SIG-M5 treated with dmso at 0.1 percent for 504 hours (cell line): ENCODE measurements around the gene SORL1.

Experiments
- DNase-seq: peaks from one replicate; lab custom pipeline; 2025; ENCODE audit not compliant: unreplicated experiment; lab: John Stamatoyannopoulos, UW

Gene SORL1

DNA sequence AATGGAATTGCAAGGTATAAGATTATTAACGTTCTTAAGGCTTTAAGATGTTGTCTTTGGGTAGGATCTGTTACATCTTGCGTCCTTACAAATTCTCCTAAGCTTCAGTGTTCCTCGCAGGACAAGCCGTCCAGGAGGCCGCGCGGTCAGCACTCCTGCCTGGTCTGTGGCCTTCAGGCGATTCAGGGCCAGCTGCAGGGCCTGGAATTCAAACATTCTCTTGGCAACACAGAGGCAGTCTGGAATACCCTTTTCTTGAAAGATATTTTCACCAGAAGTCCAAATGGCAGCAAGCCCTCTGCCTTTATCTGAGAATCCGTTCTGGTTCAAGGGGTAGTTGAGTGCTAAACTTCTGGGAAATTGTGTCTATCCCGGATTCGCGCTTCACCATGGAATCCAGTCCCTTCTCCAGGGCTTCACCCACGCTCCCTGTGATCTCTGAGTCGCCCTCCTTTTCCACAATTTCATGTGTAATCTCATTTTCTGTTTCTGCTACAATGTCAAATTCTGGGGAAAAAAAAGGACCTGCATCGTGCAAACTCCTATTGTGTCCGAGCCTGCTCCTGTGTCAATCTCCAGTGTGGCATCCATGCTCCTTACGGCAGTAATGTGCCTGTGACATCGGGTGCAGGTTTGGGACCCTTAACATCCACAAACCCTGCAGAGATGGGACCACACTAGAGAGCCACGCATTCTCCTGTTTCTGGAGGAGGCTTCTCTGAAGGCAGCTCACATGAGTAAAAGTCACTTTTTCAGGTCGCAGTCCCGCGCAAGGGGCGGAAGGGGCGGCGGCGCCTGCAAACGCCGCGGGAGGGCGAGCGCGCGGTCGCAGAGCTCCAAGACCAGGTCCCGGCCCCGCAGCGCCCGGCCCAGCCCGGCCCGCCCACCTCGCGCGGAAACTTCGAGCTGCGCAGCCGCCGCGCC, 25.4 kb upstream of the SORL1 start:
- DNase-seq, result no peak

DNA sequence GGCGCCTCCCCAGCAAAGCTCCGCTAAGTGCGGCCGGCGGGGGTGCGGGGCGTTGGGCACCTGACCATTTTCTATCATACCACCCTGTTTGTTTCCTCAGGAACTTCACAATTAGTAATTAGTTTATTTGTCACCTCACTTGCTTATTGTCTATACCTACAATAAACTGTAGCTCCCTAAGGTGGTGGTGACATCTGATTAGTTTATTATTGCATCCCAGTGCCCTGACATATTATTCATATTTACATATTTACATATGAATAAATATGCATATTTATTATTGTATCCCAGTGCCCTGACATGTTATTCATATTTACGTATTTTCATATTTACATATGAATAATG, 24.7 kb upstream of the SORL1 start:
- DNase-seq, result no peak

DNA sequence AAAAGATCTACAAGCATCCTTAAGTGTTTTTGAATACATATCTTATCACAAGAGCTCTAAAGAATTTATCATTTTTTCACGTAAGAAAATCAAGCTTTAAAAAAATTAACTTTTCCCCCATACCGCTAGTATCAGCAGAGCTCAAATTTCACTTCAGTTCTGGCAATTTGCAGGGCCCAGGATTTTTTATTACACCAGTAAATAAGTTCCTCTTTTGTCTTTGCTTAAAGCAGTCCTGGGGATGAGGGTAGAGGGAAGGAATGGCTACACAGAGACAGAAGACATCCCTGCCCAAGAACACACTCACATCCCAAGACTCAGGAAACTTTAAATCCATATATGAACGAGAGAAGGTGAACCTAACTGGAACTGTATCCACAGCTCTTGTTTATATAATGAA, 22.6 kb upstream of the SORL1 start:
- DNase-seq, result peak; percentile 44

DNA sequence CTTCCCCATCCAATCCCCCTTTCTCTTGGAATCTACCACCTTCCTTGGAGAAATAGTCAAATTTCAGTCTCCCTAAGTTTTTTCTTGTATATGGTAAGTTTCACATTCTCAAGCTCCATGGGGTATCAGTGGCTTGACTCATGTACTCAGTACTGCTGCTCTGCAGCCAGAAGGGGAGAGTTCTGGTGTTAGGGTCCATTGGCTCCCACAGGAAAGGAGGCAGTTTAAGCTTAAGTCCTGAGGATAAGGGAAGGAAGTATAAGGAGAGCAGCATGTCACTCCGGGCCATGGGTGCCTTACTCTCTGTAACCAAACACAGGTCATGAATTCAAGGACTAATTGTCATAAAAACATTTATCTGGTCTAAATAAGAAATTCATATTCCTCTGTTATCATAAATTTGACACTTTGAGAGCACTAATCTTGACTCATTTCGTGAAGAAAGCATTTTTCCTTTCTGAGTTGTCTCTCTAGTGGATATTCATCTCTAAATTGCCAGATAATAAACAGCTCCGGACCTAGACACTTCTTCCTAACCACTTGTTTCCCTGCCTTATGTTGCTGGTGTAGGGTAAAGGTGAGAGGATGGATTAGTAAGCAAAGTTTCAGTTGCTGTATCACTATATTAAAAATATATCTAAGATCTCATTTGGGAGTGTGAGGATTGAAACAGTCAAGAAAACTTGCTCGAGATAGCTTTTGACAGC, 20.1 kb upstream of the SORL1 start:
- no peak for DNase-seq

DNA sequence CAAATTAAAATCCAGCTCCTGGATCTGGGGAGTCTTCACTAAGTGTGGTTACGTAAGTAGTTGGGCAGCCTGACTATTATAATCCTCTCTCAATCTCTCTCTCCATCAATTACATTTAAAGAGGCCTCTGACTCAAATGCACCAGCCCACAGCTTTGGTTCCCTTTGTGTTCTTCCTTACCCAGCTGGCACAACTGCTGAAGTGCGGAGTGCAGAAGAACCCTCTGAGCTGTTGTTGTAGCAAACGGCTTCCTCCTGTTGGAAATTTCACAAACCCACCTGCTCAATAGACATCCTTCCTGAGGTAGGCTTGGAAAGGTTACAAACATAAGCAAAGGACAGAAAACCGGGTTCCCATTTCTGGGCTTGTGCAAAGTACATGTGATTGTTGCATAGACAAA, 17.0 kb upstream of the SORL1 start:
- DNase-seq, result peak; percentile 16

DNA sequence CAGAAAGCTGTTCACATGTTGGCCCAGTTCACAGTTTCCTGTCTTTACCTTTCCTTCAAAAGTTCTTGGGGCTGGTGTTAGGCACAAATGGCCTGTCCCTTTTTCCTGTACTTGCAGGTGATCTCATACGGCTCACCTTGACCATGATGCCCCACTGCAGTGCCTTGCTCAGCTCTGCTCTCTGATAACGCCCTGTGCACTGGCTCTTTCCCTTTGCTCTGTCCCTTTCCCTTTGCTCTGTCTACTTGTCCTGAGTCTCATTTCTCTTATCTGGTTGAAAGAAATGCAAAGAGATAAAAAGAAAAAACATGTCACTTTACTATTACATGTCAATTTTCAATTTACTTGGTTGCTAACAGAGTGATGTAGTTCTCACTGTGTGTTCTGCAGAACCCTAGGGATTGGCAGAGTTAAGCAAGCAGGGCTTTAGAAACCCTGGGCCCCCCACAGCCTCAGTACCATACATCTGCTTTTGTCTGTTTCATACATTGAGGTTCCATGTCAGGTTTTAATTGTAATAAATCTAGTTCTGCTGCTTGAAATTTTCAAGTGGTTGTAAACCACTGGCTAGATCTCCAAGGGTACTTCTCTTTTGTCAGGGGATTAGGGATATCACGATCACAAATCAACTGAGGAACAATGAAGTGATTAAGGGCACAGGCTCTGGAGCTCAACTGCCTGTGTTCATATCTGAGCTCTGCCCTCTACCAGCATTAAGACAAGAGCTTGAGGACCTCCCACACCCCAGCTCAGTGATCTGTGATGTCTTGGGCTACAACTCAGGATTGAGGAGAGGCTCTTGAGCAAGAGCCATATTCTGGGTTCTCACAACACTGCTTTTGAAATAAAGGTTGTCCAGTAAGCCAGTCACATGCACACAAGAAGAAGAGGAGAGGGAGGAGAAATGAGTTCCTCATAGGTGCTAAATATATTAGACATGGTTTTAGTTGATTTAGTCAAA, 16.3 kb upstream of the SORL1 start:
- peak; percentile 84 for DNase-seq

DNA sequence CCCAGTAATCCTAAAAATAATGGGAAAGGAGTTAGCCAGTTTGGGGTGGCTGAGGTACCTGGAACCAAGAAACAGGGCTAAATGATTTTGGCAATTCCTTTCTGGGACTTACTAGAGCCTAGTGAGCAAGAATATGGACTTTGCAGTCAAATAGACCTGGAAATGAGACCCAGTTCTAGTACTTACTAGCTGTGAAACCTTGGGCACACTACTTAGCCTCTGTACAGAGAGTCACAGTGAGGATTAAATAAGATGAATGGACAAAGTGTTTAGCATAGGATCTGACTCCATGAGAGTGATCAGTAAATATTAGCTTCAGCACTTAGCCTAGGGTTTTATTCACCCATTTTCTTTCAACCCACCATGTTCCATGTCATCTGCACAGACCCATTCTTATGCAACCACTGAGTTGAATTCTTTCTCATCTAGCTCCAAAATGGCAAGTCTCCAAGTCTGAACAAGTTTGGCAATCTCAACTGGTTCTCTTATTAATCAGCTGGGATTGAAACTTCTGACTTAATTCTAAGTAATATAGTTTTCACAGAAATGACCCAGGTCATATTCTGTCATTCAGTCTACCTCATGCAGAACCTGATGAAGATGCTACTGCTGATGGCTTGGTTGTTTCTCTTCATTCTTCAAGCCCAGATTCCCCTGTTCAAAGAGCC, 15.0 kb upstream of the SORL1 start:
- peak; percentile 28 for DNase-seq

DNA sequence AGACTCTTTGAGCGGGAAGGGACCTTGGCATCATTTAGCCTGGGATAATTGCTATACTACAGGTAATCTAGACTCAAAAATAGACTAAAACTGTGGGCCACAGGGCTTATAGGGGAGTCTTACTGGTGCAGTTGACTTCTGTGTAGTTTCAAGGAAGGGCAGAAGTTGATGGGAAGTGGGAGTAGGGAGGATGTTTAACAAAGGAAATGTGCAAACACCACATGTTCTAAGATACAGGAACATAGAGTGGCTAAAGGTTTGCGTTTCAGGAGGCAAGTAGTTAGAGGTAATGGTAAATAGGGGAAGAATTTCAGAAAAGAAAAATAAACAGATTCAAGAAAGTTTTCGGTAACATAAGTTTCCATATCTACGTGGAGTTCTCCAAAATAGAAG, 14.4 kb upstream of the SORL1 start:
- DNase-seq, result no peak

DNA sequence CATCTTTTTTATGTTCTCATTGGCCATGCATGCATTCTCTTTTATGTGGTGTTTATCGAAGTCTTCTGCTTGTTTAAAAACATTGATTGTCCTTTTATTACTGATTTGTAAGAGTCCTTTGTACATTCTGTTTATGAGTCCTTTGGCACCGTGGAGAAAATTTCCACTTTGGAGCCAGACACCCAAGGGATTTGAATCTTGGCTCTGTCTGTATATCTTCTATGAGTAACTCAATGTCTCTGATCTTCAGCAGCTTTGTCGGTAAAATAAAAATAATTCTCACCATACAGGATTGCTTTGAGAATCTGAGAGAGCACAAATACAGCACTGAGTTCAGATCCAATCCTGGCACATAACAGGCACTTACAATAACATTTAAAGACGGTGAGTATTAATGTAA, 12.8 kb upstream of the SORL1 start:
- no peak for DNase-seq

DNA sequence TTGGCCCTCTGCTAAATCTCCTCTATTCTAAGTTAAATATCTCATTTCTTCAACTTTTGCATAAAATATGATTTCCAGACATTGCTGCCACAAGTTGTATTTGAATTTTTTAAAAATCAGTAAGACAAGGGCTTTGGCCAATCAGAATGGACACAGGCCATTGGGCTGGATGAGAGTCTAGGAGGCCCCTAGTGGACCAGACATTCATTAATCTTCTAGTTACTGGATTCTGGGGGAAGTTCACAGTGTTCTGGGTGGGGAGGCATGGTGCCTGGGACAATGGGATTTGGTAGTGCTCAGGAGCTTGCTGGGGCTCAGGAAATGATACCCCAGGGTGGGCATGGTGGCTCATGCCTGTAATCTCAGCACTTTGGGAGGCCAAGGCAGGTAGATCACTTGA, 12.4 kb upstream of the SORL1 start:
- DNase-seq, result no peak

DNA sequence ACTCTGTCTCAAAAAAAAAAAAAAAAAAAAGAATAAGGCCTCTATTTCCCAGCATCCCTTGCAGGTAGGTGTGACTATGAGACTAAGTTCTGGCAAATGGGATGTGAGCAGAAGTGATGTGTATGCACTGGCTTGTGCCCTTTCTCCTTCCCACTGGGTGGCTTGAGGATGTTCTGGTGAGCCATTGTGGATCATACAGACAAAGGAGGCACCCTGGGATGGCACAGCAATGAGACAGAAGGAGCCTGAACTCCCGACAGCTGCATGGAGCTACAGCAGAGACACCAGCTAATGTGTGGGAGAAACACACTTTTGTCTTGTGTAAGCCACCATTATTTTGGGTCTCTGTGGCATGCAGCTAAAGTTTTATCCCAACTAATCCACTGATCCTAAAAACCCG, 10.6 kb upstream of the SORL1 start:
- DNase-seq, result no peak

DNA sequence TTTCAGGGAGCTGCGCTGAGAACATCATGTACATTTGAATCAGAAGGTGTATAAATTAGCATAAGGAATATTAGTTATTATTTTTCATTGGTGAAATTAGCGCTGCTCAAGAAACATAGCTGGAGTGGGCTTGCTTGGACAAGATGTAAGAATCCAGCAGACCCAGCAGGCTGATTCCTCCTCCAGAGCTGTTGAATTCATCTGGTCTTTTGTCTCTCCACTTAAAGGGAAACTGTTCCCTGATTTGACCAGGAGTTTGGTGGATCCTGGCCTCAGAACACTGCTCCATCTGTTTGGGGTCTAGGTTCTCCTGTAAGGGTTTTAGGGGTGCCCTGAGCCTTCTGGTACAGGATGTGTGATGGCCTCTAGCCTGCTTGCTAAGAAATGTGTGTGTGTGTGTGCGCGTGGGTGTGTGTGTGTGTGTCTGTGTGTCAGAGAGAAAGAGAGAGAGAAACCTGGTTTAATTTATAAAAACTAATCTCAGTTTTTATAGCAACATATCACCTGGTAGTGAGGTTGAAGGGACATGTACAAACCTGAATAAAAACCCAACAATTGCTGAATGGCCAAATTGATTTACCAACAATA, 8.3 kb upstream of the SORL1 start:
- DNase-seq, result no peak

DNA sequence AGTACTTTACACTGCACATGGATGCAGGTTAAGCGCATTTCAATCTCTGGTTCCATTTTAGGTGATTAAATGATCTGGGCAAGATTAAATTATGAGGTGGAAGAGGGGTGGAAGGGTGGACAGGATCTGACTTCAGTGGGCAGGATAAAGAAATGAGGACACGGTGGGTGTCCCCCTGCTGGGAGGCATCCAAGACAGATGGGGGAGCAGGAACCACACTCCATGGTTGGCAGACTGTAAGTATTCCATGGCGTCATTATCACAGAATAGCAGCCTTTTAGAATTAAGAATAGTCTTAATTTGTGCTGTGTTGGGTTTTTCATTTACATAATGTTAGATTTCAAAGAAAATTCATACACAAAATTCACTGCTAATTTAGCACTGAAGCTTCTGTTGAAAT, 7.6 kb upstream of the SORL1 start:
- DNase-seq, result no peak

DNA sequence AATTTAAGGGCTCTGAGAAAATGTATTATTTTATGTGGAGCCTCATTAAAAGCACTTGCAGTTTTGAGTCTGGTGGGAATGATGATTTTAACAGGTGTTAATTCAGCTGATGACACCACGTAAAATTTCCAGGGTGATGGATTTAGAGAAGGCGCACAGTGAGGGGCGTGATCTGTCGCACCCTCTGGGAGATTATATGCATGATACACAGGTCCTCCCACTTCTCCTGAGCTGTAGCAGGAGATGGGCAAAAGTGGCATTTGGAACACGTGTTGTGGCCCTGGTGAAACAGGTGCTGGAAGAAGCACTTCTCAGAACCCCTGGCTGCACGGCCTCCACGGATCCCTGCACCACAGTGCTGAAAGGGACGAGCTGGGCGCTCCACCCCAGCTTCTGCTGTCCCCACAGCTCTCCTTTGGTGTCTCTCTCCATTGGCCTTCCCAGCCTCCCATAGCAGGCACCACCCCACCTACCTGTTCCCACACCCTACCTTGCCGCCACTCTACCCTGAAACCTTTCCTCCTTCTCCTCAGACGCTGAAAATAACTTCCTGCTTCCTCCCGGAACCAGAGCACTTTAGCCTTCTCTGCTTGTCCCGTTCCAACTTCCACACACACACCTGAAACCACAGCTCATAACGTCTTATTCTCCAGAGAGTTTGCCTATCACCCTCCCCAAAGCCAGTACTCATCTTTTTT, 6.9 kb upstream of the SORL1 start:
- no peak for DNase-seq

DNA sequence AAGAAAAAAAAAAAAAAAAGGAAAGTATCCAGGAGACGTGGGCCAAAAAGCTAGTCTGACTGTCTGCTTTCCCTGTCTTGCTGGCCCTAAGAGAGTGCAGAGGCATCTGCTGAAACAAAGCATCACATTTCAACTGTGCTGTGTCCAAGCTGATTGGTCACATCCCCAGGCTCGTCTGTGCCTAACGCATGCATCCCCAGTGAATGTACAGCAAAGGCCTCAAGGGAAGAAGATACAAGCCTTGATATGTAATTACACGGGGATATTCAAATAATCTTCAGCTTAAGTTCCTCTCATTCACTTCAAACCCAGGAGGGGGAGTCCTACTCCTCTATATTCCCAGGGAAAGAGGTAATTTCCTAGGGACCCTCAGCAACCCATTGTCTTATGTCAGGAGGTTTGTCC, 5.4 kb upstream of the SORL1 start:
- DNase-seq, result no peak

DNA sequence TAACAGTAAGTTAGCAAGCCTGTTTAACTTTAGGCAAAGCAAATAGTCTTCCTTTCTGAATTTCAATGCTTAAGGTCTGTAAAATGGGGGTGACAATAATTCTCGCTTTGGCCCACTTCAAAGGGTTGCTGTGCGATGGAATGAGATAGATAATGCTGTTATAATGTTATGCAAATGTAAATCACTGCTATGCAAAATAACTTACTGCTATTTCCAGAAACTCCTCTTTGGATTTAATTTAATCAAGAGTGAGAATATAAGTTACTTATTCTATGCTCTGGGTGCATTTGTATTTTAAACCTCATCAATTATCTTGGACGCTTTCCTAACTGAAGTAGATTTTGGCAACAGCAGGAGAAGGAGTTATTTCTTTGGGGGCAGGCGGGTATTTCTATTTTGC, 4.1 kb upstream of the SORL1 start:
- no peak for DNase-seq

DNA sequence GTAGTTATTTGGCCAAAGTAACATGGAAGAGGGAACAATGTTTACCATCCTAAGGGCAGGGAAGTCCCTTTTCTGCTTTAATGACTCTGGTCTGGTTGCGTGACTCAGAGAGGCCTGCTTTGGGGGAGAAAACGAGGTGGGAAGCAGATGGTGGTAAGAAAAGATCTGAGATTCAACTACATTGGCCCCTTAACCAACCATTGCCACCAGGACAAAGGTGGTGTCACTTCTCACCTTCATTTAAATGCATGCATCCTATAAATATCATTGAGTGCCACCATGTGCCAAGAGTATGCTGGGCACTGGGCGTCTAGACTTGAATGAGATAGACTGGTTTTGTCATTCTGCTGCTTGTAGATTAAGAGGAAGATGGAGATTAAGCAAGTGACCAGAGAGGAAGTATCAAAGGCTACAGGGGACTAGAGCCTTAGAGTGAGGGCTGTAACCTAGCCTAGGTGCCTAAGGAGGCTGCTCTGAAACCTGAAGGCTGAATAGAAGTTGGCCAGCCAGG, 3.6 kb upstream of the SORL1 start:
- peak; percentile 76 for DNase-seq

DNA sequence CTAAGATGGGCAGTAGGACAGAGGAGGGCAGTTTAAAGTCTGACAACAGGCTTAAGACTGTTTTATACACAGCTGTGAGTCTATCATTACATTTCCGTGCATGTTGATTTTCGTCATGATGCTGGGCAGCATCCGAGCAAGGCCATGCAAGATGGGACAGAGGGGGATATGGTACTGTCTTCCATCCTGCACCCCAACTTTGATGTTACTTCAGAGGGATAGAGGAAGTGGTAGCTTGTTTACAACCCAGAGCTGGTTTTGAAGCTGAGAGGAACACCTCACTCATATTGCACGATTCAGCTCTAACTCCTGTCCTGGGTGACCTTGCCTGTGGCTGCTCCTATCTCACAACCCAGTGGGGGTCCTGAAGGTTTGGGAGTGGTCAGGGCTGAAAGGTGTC, 3.0 kb upstream of the SORL1 start:
- no peak for DNase-seq

DNA sequence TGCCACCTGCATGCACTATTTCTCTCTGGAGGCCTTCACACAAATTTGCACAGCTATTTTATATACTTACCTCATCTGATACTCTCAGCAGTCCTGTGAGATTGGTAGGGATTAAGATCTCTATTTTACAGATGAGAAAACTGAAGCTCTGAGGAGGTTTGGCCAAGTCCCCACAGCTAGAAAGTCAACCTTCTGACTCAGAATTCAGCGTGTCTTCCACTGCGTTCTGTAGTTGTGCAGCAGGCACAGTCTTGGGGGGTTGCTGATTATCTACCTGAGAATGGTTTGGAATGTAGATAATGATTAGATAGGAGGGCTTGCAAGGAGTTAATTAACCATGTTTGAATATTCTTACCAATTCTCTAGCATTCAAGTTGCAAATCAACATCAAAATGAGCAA, 2.5 kb upstream of the SORL1 start:
- no peak for DNase-seq

DNA sequence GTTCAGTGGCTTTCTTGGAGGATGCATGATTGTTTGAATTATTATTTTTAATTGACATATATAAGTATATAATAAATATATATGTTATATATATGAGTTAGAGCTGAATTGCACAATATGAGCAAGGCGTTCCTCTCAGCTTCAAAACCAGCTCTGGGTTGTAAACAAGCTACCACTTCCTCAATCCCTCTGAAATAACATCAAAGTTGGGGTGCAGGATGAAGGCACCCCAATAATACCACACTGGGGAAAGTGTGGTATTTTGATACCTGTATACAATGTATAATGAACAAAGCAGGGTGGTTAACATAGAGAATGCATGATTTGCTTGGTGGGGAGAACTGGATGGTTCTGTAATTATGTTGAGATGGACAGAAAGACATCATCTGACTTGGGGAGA, 1.7 kb upstream of the SORL1 start:
- no peak for DNase-seq
